SK-N-SH (cell line): ENCODE measurements around the gene ZNF521. TPM values are rescaled to one million over a fixed set of nuclear protein-coding genes. Genes with fewer than 3 reads are reported as not detected.

Source experiments
- CTCF ChIA-PET: fragments of 300-600, 350-600 bp; formaldehyde crosslinking; extraction: SDS; loops from one replicate; lab custom pipeline; 2021; lab: Yijun Ruan, JAX
- POLR2A ChIA-PET: fragments of 350-600 bp; sonication (Branson Sonifier 250); formaldehyde crosslinking; extraction: SDS; loops from one replicate; lab custom pipeline; 2020; ENCODE audit warnings: antibody characterized with exemption, inconsistent platforms; lab: Yijun Ruan, JAX
- DNase-seq: peaks from one replicate; pipeline ENCODE4 v3.0.0; 2012
- H2AFZ ChIP-seq: fragments of 200-600 bp; sonication (generic); 2 replicates; pipeline ENCODE4 v1.8.1; 2016; ENCODE audit warnings: antibody characterized with exemption, mild to moderate bottlenecking, low read depth
- H3F3A ChIP-seq: fragments of 200-600 bp; sonication (generic); replicated peaks from 2 replicates; pipeline ENCODE3; 2016; ENCODE audit warnings: antibody characterized with exemption, mild to moderate bottlenecking; ENCODE audit not compliant: insufficient read depth
- H3K27ac ChIP-seq, 2 experiments: fragments of 200-500 bp in 1 of 2; fragments of 200-600 bp in 1 of 2; sonication (Bioruptor generic) in 1 of 2; sonication (generic), shearing (Covaris generic) in 1 of 2; 2 replicates each; pipeline versions ENCODE4 v1.5.1 to v1.6.1; 2014 to 2016; ENCODE audit warnings: low read depth in 2 of 2, inconsistent platforms in 1 of 2, low read length in 1 of 2, mild to moderate bottlenecking in 1 of 2, mixed read lengths in 1 of 2
- H3K27me3 ChIP-seq: fragments of 200-600 bp; sonication (generic), shearing (Covaris generic); 2 replicates; pipeline ENCODE4 v1.6.1; 2016; ENCODE audit warnings: mixed run types; ENCODE audit not compliant: insufficient read depth
- H3K36me3 ChIP-seq, 2 experiments: fragments of 200-500 bp in 1 of 2; fragments of 200-600 bp in 1 of 2; sonication (Bioruptor generic) in 1 of 2; sonication (generic) in 1 of 2; replicated peaks in 1 of 2; 2 replicates each; pipeline versions ENCODE3 to v1.5.1; 2014 to 2016; ENCODE audit warnings: low read length in 1 of 2, mild to moderate bottlenecking in 1 of 2; ENCODE audit not compliant: insufficient read depth in 2 of 2, control insufficient read depth in 1 of 2
- H3K4me1 ChIP-seq, 2 experiments: fragments of 200-500 bp in 1 of 2; fragments of 200-600 bp in 1 of 2; sonication (Bioruptor generic) in 1 of 2; sonication (generic), shearing (Covaris generic) in 1 of 2; 2 replicates each; pipeline versions ENCODE4 v1.5.1 to v1.6.1; 2014 to 2016; ENCODE audit warnings: low read depth in 1 of 2, low read length in 1 of 2, mixed run types in 1 of 2; ENCODE audit not compliant: insufficient read depth in 2 of 2, control insufficient read depth in 1 of 2
- H3K4me2 ChIP-seq: fragments of 200-600 bp; sonication (generic), shearing (Covaris generic); 2 replicates; pipeline ENCODE4 v1.6.1; 2017; ENCODE audit warnings: mixed run types
- H3K4me3 ChIP-seq, 2 experiments: fragments of 200-500 bp in 1 of 2; fragments of 200-600 bp in 1 of 2; sonication (Bioruptor generic) in 1 of 2; sonication (generic), shearing (Covaris generic) in 1 of 2; 2 replicates each; pipeline versions ENCODE4 v1.5.1 to v1.8.1; 2014 to 2016; ENCODE audit warnings: low read depth in 2 of 2, inconsistent platforms in 1 of 2, low read length in 1 of 2, mild to moderate bottlenecking in 1 of 2, mixed read lengths in 1 of 2, moderate library complexity in 1 of 2
- H3K79me2 ChIP-seq: fragments of 200-600 bp; sonication (generic); 2 replicates; pipeline ENCODE4 v1.8.1; 2017; ENCODE audit warnings: mild to moderate bottlenecking; ENCODE audit not compliant: insufficient read depth
- H3K9ac ChIP-seq: fragments of 200-600 bp; sonication (generic); 2 replicates; pipeline ENCODE4 v1.6.1; 2017; ENCODE audit warnings: mixed run types
- H3K9me2 ChIP-seq: fragments of 200-600 bp; sonication (generic); 2 replicates; pipeline ENCODE4 v1.6.1; 2017; ENCODE audit warnings: mixed run types
- H3K9me3 ChIP-seq: fragments of 200-600 bp; sonication (generic); 2 replicates; pipeline ENCODE4 v1.6.1; 2017; ENCODE audit warnings: mixed run types, mild to moderate bottlenecking, moderate library complexity
- H4K20me1 ChIP-seq: fragments of 200-600 bp; sonication (generic); 2 replicates; pipeline ENCODE4 v1.6.1; 2017; ENCODE audit warnings: mild to moderate bottlenecking, mixed run types; ENCODE audit not compliant: insufficient read depth
- CHD2 ChIP-seq: fragments of 150-350 bp; IDR thresholded peaks from 2 replicates; pipeline ENCODE4 v1.6.1; 2018; ENCODE audit warnings: low read length; ENCODE audit not compliant: partially characterized antibody
- EP300 ChIP-seq, 2 experiments: IDR thresholded peaks; 2 replicates each; pipeline versions ENCODE4 v1.4.0 to v1.6.1; 2012; ENCODE audit warnings: borderline replicate concordance in 1 of 2, low read depth in 1 of 2, low read length in 1 of 2
- GABPA ChIP-seq: IDR thresholded peaks from 2 replicates; pipeline ENCODE4 v1.4.0; 2012; ENCODE audit warnings: low read depth, mild to moderate bottlenecking
- GATA2 ChIP-seq: sonication (generic); formaldehyde crosslinking; IDR thresholded peaks from 2 replicates; pipeline ENCODE4 v1.5.0; 2020; ENCODE audit warnings: mild to moderate bottlenecking, missing genetic modification reagents
- IRF3 ChIP-seq: fragments of 150-350 bp; IDR thresholded peaks from 2 replicates; pipeline ENCODE4 v1.6.1; 2016; ENCODE audit warnings: mild to moderate bottlenecking, low read depth, low read length
- JUND ChIP-seq: IDR thresholded peaks from 2 replicates; pipeline ENCODE4 v1.4.0; 2012
- MAX ChIP-seq: IDR thresholded peaks from 2 replicates; pipeline ENCODE4 v1.4.0; 2012; ENCODE audit warnings: low read depth
- MEF2A ChIP-seq: IDR thresholded peaks from 2 replicates; pipeline ENCODE4 v1.4.0; 2012; ENCODE audit warnings: low read depth, borderline replicate concordance
- MXI1 ChIP-seq: IDR thresholded peaks from 2 replicates; pipeline ENCODE4 v1.6.1; 2012; ENCODE audit warnings: mild to moderate bottlenecking, low read depth, low read length, improper control_type of control experiment
- NRF1 ChIP-seq: IDR thresholded peaks from 2 replicates; pipeline ENCODE4 v1.6.1; 2012; ENCODE audit warnings: low read depth, mild to moderate bottlenecking, low read length
- PBX3 ChIP-seq: IDR thresholded peaks from 2 replicates; pipeline ENCODE4; 2012
- RCOR1 ChIP-seq: fragments of 150-350 bp; IDR thresholded peaks from 2 replicates; pipeline ENCODE4 v1.6.1; 2017; ENCODE audit warnings: antibody characterized with exemption, low read length
- RXRA ChIP-seq: IDR thresholded peaks from 2 replicates; pipeline ENCODE4 v1.4.0; 2012; ENCODE audit warnings: low read depth, mild to moderate bottlenecking, borderline replicate concordance
- TCF12 ChIP-seq: IDR thresholded peaks from 2 replicates; pipeline ENCODE4 v1.4.0; 2012
- USF1 ChIP-seq: IDR thresholded peaks from 2 replicates; pipeline ENCODE4 v1.4.0; 2012; ENCODE audit warnings: low read depth, borderline replicate concordance
- YY1 ChIP-seq: IDR thresholded peaks from 2 replicates; pipeline ENCODE4 v1.4.0; 2012; ENCODE audit warnings: low read depth, mild to moderate bottlenecking
- WGBS: methylation state at CpG from one replicate; pipeline ENCODE4 v1.1.6; 2017; ENCODE audit warnings: low lambda C conversion rate; 5-methylcytosine and 5-hydroxymethylcytosine counted together
- polyA plus RNA-seq, 3 experiments: library from polyadenylated mRNA; depleted of rRNA; stranded (reverse); fragments of >200 nt; gene quantifications; 2 replicates each; pipeline ENCODE4 v1.2.3, GENCODE V29; 2012

ZNF521 gene
- polyA plus RNA-seq, 1 of the 3 experiments (the other 2 are of a cell fraction), result 14.1 TPM

GRCh38 chr18:25097057-25097456, 254.9 kb downstream of the ZNF521 start:
- Histone ChIP-seq H3K4me1 (no peaks in the 10 kb centered on the region; a peak in 1 of 4 replicates), H3K9ac (no peak overlapping the region), H3K27ac (no peak overlapping the region), H3K4me2 (no peak overlapping the region), H3K9me2 (no peaks in the 10 kb centered on the region), H3K36me3 (no peaks in the 10 kb centered on the region), H3K9me3 (no peaks in the 10 kb centered on the region), H3K4me3 (no peak overlapping the region), H2AFZ (no peak overlapping the region), H3K27me3 (no peaks in the 10 kb centered on the region), H4K20me1 (no peaks in the 10 kb centered on the region), H3K79me2 (no peaks in the 10 kb centered on the region), H3F3A (no peaks in the 10 kb centered on the region)
- POLR2A ChIA-PET, result no interaction called here
- 77% methylated on average over 6 of the region's 6 CpGs for WGBS
- no peak for TF ChIP-seq NRF1
- no peak for TF ChIP-seq RCOR1
- TF ChIP-seq CHD2, result no peak
- no peak for TF ChIP-seq JUND
- TF ChIP-seq MXI1, result no peak
- TF ChIP-seq RXRA, result no peak
- TF ChIP-seq IRF3, result no peak
- no peak for TF ChIP-seq YY1
- no peak for TF ChIP-seq MAX
- no peak for TF ChIP-seq GABPA
- TF ChIP-seq PBX3, result no peak
- no peak for TF ChIP-seq MEF2A
- no peak for TF ChIP-seq GATA2 (CRISPR knock-in tag)
- DNase-seq, result no peak
- CTCF ChIA-PET, result interaction anchor here (1.1 kb wide), 1 partner anchor 921 kb away, joined by 3 read pairs; no protein-coding TSS in a partner anchor

- H3K27ac ChIP-seq, result no peak overlapping the region
- H3K9me3 ChIP-seq, result no peaks in the 10 kb centered on the region
- H3K79me2 ChIP-seq, result no peaks in the 10 kb centered on the region
- no peak overlapping the region for H3K9ac ChIP-seq
- peaks cover 4 to 24% of the 10 kb centered on the region in 2 experiments for H3K36me3 ChIP-seq
- ChIA-PET CTCF (no interaction called here), POLR2A (no interaction called here)
- H3K4me2 ChIP-seq, result no peak overlapping the region
- H3K4me3 ChIP-seq, result no peak overlapping the region
- H3K9me2 ChIP-seq, result no peaks in the 10 kb centered on the region
- no peaks in the 10 kb centered on the region for H3K4me1 ChIP-seq
- H4K20me1 ChIP-seq, result no peaks in the 10 kb centered on the region
- H2AFZ ChIP-seq, result no peak overlapping the region
- no peaks in the 10 kb centered on the region for H3K27me3 ChIP-seq
- TF ChIP-seq TCF12, result no peak
- no peak for TF ChIP-seq USF1
- TF ChIP-seq MAX, result no peak
- no peak for TF ChIP-seq EP300 (IDR thresholded peaks at IDR 0.05; ENCODE audit: borderline replicate concordance in 1 of 2, low read depth in 1 of 2, low read length in 1 of 2)
- H3F3A ChIP-seq, result no peaks in the 10 kb centered on the region
- 84% methylated on average over 3 of the region's 3 CpGs for WGBS
- DNase-seq, result no peak
These were observed 258.8 kb downstream of the ZNF521 start for GRCh38 chr18:25093141-25093540.
